H1 (cell line): ENCODE measurements around the gene ACTRT1. TPM values are rescaled to one million over a fixed set of nuclear protein-coding genes. Genes with fewer than 3 reads are reported as not detected.

Source experiments
- CTCF ChIA-PET: fragments of 300-600 bp; sonication (Branson Sonifier 250); formaldehyde crosslinking; loops from one replicate; lab custom pipeline; 2021; ENCODE audit not compliant: partially characterized antibody; lab: Charles Lee
- POLR2A ChIA-PET: fragments of 300-600 bp; sonication (Branson Sonifier 250); formaldehyde crosslinking; loops from one replicate; lab custom pipeline; 2021; ENCODE audit warnings: inconsistent platforms; ENCODE audit not compliant: partially characterized antibody; lab: Charles Lee
- DNase-seq, 2 experiments: peaks; one replicate each; pipeline versions ENCODE4 v3.0.0 to v3.0.0-alpha.2; 2010 to 2022; ENCODE audit warnings: low spot score in 2 of 2, low read depth in 1 of 2, mixed read lengths in 1 of 2
- FAIRE-seq: peaks from 2 replicates; lab custom pipeline; 2011; peaks lifted over from hg19 to GRCh38; lab: Jason Lieb, UNC
- H2AFZ ChIP-seq: 2 replicates; pipeline ENCODE4 v1.8.1; 2012; ENCODE audit warnings: low read length, inconsistent platforms
- H2AK5ac ChIP-seq: 2 replicates; pipeline ENCODE4 v1.6.1; 2013; ENCODE audit warnings: low read depth, low read length
- H2BK120ac ChIP-seq: replicated peaks from 2 replicates; pipeline ENCODE3; 2013; ENCODE audit warnings: low read depth, low read length, inconsistent platforms
- H2BK12ac ChIP-seq: 2 replicates; pipeline ENCODE4 v1.6.1; 2013; ENCODE audit warnings: low read depth, low read length
- H2BK15ac ChIP-seq: 2 replicates; pipeline ENCODE4 v1.6.1; 2013; ENCODE audit warnings: low read length
- H2BK20ac ChIP-seq: 2 replicates; pipeline ENCODE4 v1.6.1; 2013; ENCODE audit warnings: low read length
- H2BK5ac ChIP-seq: 2 replicates; pipeline ENCODE4 v1.6.1; 2013; ENCODE audit warnings: low read depth, low read length
- H3K14ac ChIP-seq: 2 replicates; pipeline ENCODE4 v1.6.1; 2013; ENCODE audit warnings: inconsistent platforms; ENCODE audit not compliant: insufficient read length
- H3K18ac ChIP-seq: 2 replicates; pipeline ENCODE4 v1.6.1; 2013; ENCODE audit warnings: low read length; ENCODE audit errors: extremely low read depth
- H3K23ac ChIP-seq: 2 replicates; pipeline ENCODE4 v1.6.1; 2013; ENCODE audit warnings: inconsistent platforms; ENCODE audit not compliant: insufficient read length
- H3K23me2 ChIP-seq: 2 replicates; pipeline ENCODE4 v1.6.1; 2013; ENCODE audit warnings: low read depth, low read length
- H3K27ac ChIP-seq: 2 replicates; pipeline ENCODE4 v1.6.1; 2011; ENCODE audit warnings: low read depth, low read length, inconsistent platforms
- H3K27me3 ChIP-seq, 4 experiments: replicated peaks in 1 of 4; 1 replicate in 1 of 4; 2 replicates in 3 of 4; pipeline versions ENCODE4 v1.6.1 to v1.8.1; 2011 to 2013; ENCODE audit warnings: low read length in 3 of 4, mild to moderate bottlenecking in 3 of 4, inconsistent platforms in 2 of 4, mixed read lengths in 2 of 4, moderate library complexity in 1 of 4; ENCODE audit not compliant: control insufficient read depth in 3 of 4, insufficient read depth in 3 of 4; ENCODE audit errors: extremely low read depth in 1 of 4
- H3K36me3 ChIP-seq, 4 experiments: 2 replicates each; pipeline versions ENCODE4 v1.6.1 to v1.8.1; 2011 to 2013; ENCODE audit warnings: mild to moderate bottlenecking in 4 of 4, low read length in 3 of 4, moderate library complexity in 2 of 4, control low read depth in 1 of 4, inconsistent platforms in 1 of 4; ENCODE audit not compliant: insufficient read depth in 4 of 4, control insufficient read depth in 2 of 4
- H3K4ac ChIP-seq: replicated peaks from 2 replicates; pipeline ENCODE3; 2013; ENCODE audit warnings: low read length, low read depth, mixed read lengths, inconsistent platforms; ENCODE audit not compliant: insufficient read length
- H3K4me1 ChIP-seq, 4 experiments: replicated peaks in 1 of 4; 1 replicate in 1 of 4; 2 replicates in 3 of 4; pipeline versions ENCODE4 v1.6.1 to v1.8.1; 2011 to 2013; ENCODE audit warnings: low read length in 3 of 4, inconsistent platforms in 2 of 4, mixed read lengths in 1 of 4; ENCODE audit not compliant: insufficient read depth in 4 of 4, control insufficient read depth in 3 of 4
- H3K4me2 ChIP-seq, 2 experiments: 2 replicates each; pipeline versions ENCODE4 v1.6.1 to v1.8.1; 2011 to 2013; ENCODE audit warnings: low read depth in 2 of 2, low read length in 2 of 2, control low read depth in 1 of 2, inconsistent platforms in 1 of 2, mild to moderate bottlenecking in 1 of 2; ENCODE audit not compliant: insufficient read depth in 1 of 2
- H3K4me3 ChIP-seq, 4 experiments: fragments of 200-600, 300-600 bp in 1 of 4; sonication (generic), shearing (Covaris generic), sonication (Bioruptor Twin) in 1 of 4; 2 replicates each; pipeline versions ENCODE4 v1.5.1 to v1.8.1; 2011 to 2016; ENCODE audit warnings: low read length in 4 of 4, low read depth in 3 of 4, control low read depth in 2 of 4, inconsistent platforms in 2 of 4, mild to moderate bottlenecking in 2 of 4, mixed read lengths in 1 of 4, moderate library complexity in 1 of 4; ENCODE audit not compliant: insufficient read depth in 2 of 4; ENCODE audit errors: extremely low read depth in 1 of 4
- H3K56ac ChIP-seq: replicated peaks from 2 replicates; pipeline ENCODE3; 2013; ENCODE audit warnings: low read depth, mild to moderate bottlenecking, mixed read lengths, low read length, inconsistent platforms; ENCODE audit not compliant: insufficient read length
- H3K79me1 ChIP-seq: 2 replicates; pipeline ENCODE4 v1.6.1; 2013; ENCODE audit warnings: low read depth, low read length, control low read depth
- H3K79me2 ChIP-seq, 2 experiments: 2 replicates each; pipeline versions ENCODE4 v1.6.1 to v1.8.1; 2012 to 2013; ENCODE audit warnings: low read length in 2 of 2, mild to moderate bottlenecking in 2 of 2, inconsistent platforms in 1 of 2; ENCODE audit not compliant: insufficient read depth in 2 of 2, control insufficient read depth in 1 of 2
- H3K9ac ChIP-seq, 4 experiments: replicated peaks in 1 of 4; 1 replicate in 1 of 4; 2 replicates in 3 of 4; pipeline versions ENCODE4 v1.6.1 to v1.8.1; 2011 to 2013; ENCODE audit warnings: low read depth in 3 of 4, low read length in 3 of 4, control low read depth in 2 of 4, mild to moderate bottlenecking in 2 of 4, moderate library complexity in 2 of 4, inconsistent platforms in 1 of 4; ENCODE audit errors: extremely low read depth in 1 of 4
- H3K9me3 ChIP-seq, 2 experiments: 2 replicates each; pipeline versions ENCODE4 v1.6.1 to v1.8.1; 2012 to 2013; ENCODE audit warnings: mild to moderate bottlenecking in 2 of 2, moderate library complexity in 2 of 2, control low read depth in 1 of 2, inconsistent platforms in 1 of 2, low read depth in 1 of 2, low read length in 1 of 2, mixed read lengths in 1 of 2; ENCODE audit not compliant: insufficient read depth in 2 of 2
- H4K20me1 ChIP-seq, 2 experiments: replicated peaks in 1 of 2; 2 replicates each; pipeline versions ENCODE3 to v1.8.1; 2011 to 2013; ENCODE audit warnings: inconsistent platforms in 2 of 2, low read length in 2 of 2, mild to moderate bottlenecking in 1 of 2; ENCODE audit not compliant: insufficient read depth in 2 of 2, control insufficient read depth in 1 of 2
- H4K5ac ChIP-seq: 2 replicates; pipeline ENCODE4 v1.6.1; 2013; ENCODE audit warnings: low read length, low read depth, mixed read lengths, inconsistent platforms; ENCODE audit not compliant: insufficient read length
- H4K8ac ChIP-seq: 2 replicates; pipeline ENCODE4 v1.8.0; 2013; ENCODE audit warnings: mild to moderate bottlenecking, moderate library complexity, low read length, inconsistent platforms; ENCODE audit not compliant: insufficient read depth; ENCODE audit errors: extremely low read depth
- H4K91ac ChIP-seq: replicated peaks from 2 replicates; pipeline ENCODE3; 2013; ENCODE audit warnings: low read length, mixed read lengths, inconsistent platforms; ENCODE audit not compliant: insufficient read length
- CBX5 ChIP-seq: fragments of 300-800, 300-1000 bp; sonication (generic); IDR thresholded peaks from 2 replicates; pipeline ENCODE4 v1.7.1; 2016; ENCODE audit warnings: antibody characterized with exemption, low read length, low read depth
- CBX8 ChIP-seq: fragments of 300-800, 300-1000 bp; sonication (generic); IDR thresholded peaks from 2 replicates; pipeline ENCODE4 v1.7.1; 2016; ENCODE audit warnings: low read depth, low read length, borderline replicate concordance
- JUND ChIP-seq: IDR thresholded peaks from 2 replicates; pipeline ENCODE4 v1.6.1; 2011; ENCODE audit warnings: mild to moderate bottlenecking, improper control_type of control experiment, low read length
- NRF1 ChIP-seq: IDR thresholded peaks from 2 replicates; pipeline ENCODE4 v1.6.1; 2011; ENCODE audit warnings: mild to moderate bottlenecking, low read depth, low read length, improper control_type of control experiment
- POLR2A ChIP-seq, 2 experiments: IDR thresholded peaks; 1 replicate in 1 of 2; 2 replicates in 1 of 2; pipeline ENCODE4 v1.6.1; 2011; ENCODE audit warnings: low read depth in 2 of 2, low read length in 2 of 2, mild to moderate bottlenecking in 2 of 2; ENCODE audit errors: control extremely low read depth in 1 of 2
- TBP ChIP-seq: IDR thresholded peaks from 2 replicates; pipeline ENCODE4 v1.6.1; 2011; ENCODE audit warnings: low read depth, low read length, improper control_type of control experiment
- WGBS, 2 experiments: shearing (Covaris generic) in 1 of 2; methylation state at CpG; one replicate each; pipeline versions ENCODE4 v1.1.6 to v1.1.7; 2013 to 2015; ENCODE audit warnings: low lambda C conversion rate in 2 of 2, mixed read lengths in 2 of 2, inconsistent platforms in 1 of 2, low coverage in 1 of 2, missing lambda C conversion rate in 1 of 2; ENCODE audit not compliant: insufficient replicate concordance in 2 of 2, insufficient coverage in 1 of 2, insufficient read length in 1 of 2; ENCODE audit errors: extremely low coverage in 1 of 2, missing lambda C conversion rate in 1 of 2; 5-methylcytosine and 5-hydroxymethylcytosine counted together
- polyA plus RNA-seq, 7 experiments: library from polyadenylated mRNA; depleted of rRNA in 3 of 7; stranded (reverse) in 5 of 7; unstranded in 2 of 7; fragments of >200 nt in 5 of 7; fragments of 200-250 nt in 2 of 7; gene quantifications; 1 replicate in 5 of 7; 2 replicates in 1 of 7; 4 replicates in 1 of 7; pipeline versions ENCODE4 v1.2.1 to v1.2.3, GENCODE V29; 2011 to 2013; ENCODE audit warnings: missing spikeins in 2 of 7, mixed read lengths in 2 of 7
- total RNA-seq: library from RNA; stranded (reverse); fragmentation: NEBNext Ultra II Directional; extraction: Animal tissue kit (Norgen Biotek cat#: 25700); gene quantifications from 2 replicates; pipeline ENCODE4 v1.2.1, GENCODE V29; 2021

The ACTRT1 gene
- total and polyA plus RNA-seq, 2 of the 8 experiments (the other 6 are each of a cell fraction or from before 2014, with no cell fraction given), result 0.08 TPM; not detected in 1

- Histone ChIP-seq H2BK20ac (no peak overlapping the region), H2BK120ac (no peak overlapping the region), H4K91ac (no peak overlapping the region), H4K5ac (no peak overlapping the region), H4K8ac (no peak overlapping the region), H3K4ac (no peak overlapping the region), H3K9me3 (0 out of 4 replicates have a peak, but pooled peaks cover 0 to 3% of the 10 kb centered on the region in 2 experiments), H3K56ac (no peak overlapping the region), H2BK5ac (no peak overlapping the region), H3K4me1 (no peaks in the 10 kb centered on the region), H2AK5ac (no peak overlapping the region), H3K18ac (no peak overlapping the region), H3K79me1 (no peaks in the 10 kb centered on the region), H3K27me3 (no peaks in the 10 kb centered on the region), H3K27ac (no peak overlapping the region), H3K9ac (no peak overlapping the region), H3K23me2 (no peaks in the 10 kb centered on the region), H3K4me3 (no peak overlapping the region), H3K4me2 (no peak overlapping the region), H2BK15ac (no peak overlapping the region), H3K79me2 (no peaks in the 10 kb centered on the region), H4K20me1 (no peaks in the 10 kb centered on the region), H3K14ac (no peak overlapping the region), H3K23ac (no peak overlapping the region), H2BK12ac (no peak overlapping the region), H3K36me3 (no peaks in the 10 kb centered on the region), H2AFZ (no peak overlapping the region)
- FAIRE-seq (no peak), DNase-seq (no peak)
- CTCF ChIA-PET, result no interaction called here
- POLR2A ChIA-PET, result no interaction called here
- TF ChIP-seq CBX8 (no peak), POLR2A (IDR thresholded peaks at IDR 0.05; ENCODE audit: control extremely low read depth in 1 of 2, low read depth in 2 of 2, low read length in 2 of 2) (no peak), NRF1 (no peak), TBP (no peak), JUND (no peak), CBX5 (no peak)
- WGBS, 2 experiments, result 100% methylated on average over 2 of the region's 10 CpGs; no CpG with 5 or more reads in 1 of the 2 experiments
Observed at GRCh38 chrX:128051526-128051925, 677 bp downstream of the ACTRT1 start.
